ENCODE data around the gene STK38L. TPM values are rescaled to one million over a fixed set of nuclear protein-coding genes. Genes with fewer than 3 reads are reported as not detected.

The STK38L gene
- total RNA-seq, 2 donors from 2014 or later, result 33.2 to 78.3 TPM

DNA sequence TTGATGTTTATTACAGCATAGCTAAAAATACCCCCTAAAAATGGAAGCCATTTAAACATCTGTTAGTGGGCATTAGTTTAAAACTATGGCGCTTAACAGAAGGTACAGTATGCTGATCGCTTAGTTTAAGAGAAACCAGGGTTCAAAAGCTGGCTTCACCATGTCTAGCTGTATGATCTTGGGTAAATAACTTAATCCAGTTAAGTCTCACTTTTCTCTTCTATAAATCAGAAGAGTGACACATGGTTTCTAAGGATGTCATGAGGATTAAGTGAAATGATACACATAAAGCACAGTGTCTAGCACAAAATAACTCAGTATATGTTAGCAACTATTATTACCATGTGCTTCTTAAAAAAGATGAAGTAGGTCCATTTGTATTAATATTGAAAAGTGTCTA lies 38.7 kb downstream of the STK38L start:
- Mint-ChIP-seq H3K36me3 (ENCODE audit: low read depth) (no peaks in the 10 kb centered on the region), H3K4me3 (no peak overlapping the region), H3K27me3 (ENCODE audit: insufficient read depth) (no peaks in the 10 kb centered on the region), H3K27ac (no peak overlapping the region), H3K9me3 (no peaks in the 10 kb centered on the region), H3K4me1 (peaks cover 12% of the 10 kb centered on the region)
- TF ChIP-seq, protein P1, sequence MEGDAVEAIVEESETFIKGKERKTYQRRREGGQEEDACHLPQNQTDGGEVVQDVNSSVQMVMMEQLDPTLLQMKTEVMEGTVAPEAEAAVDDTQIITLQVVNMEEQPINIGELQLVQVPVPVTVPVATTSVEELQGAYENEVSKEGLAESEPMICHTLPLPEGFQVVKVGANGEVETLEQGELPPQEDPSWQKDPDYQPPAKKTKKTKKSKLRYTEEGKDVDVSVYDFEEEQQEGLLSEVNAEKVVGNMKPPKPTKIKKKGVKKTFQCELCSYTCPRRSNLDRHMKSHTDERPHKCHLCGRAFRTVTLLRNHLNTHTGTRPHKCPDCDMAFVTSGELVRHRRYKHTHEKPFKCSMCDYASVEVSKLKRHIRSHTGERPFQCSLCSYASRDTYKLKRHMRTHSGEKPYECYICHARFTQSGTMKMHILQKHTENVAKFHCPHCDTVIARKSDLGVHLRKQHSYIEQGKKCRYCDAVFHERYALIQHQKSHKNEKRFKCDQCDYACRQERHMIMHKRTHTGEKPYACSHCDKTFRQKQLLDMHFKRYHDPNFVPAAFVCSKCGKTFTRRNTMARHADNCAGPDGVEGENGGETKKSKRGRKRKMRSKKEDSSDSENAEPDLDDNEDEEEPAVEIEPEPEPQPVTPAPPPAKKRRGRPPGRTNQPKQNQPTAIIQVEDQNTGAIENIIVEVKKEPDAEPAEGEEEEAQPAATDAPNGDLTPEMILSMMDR (conservative IDR thresholded peaks at IDR 0.05), result no peak
- Histone ChIP-seq H3K36me3 (ENCODE audit: control insufficient read depth, insufficient read depth, low read length) (no peaks in the 10 kb centered on the region), H3K27ac (ENCODE audit: low read depth, low read length) (no peak overlapping the region), H3K4me1 (ENCODE audit: control insufficient read depth, insufficient read depth, low read length) (no peaks in the 10 kb centered on the region), H3K4me3 (ENCODE audit: low read length) (no peak overlapping the region), H3K27me3 (ENCODE audit: control insufficient read depth, insufficient read depth, low read length, poor library complexity, severe bottlenecking) (no peaks in the 10 kb centered on the region), H3K9me3 (ENCODE audit: control insufficient read depth, low read length) (no peaks in the 10 kb centered on the region), H3K9ac (ENCODE audit: extremely low read depth, low read length, poor library complexity, severe bottlenecking) (no peak overlapping the region)
- no peak for DNase-seq
- WGBS, 2 experiments (ENCODE audit: insufficient coverage in 1 of 2, insufficient read length in 1 of 2), result 98 to 100% methylated on average over 2 of the region's 2 CpGs

DNA sequence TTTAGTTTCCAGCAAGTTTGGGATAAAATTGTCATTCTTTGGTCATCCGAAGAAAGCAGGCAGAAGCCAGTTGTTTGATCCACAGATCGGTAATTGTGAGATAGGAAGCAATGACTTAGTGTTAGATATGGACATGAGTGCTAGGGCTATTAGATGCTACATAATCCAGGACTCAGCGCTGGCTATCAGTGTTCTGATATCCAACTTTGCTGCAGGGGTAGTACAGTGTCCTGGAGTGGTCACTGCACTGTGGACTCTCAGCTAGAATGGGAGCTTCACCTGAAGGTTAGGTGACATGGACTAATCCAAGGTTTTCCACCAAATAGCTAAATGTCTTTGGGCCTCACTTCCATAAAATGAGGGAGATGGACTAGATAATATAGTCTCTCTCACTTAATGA lies 39.9 kb downstream of the STK38L start:
- Histone ChIP-seq H3K36me3 (ENCODE audit: control insufficient read depth, insufficient read depth, low read length) (no peaks in the 10 kb centered on the region), H3K4me1 (ENCODE audit: control insufficient read depth, insufficient read depth, low read length) (no peaks in the 10 kb centered on the region), H3K4me3 (ENCODE audit: low read length) (no peak overlapping the region), H3K27me3 (ENCODE audit: control insufficient read depth, insufficient read depth, low read length, poor library complexity, severe bottlenecking) (no peaks in the 10 kb centered on the region), H3K9ac (ENCODE audit: extremely low read depth, low read length, poor library complexity, severe bottlenecking) (no peak overlapping the region), H3K27ac (ENCODE audit: low read depth, low read length) (no peak overlapping the region), H3K9me3 (ENCODE audit: control insufficient read depth, low read length) (no peaks in the 10 kb centered on the region)
- DNase-seq, result no peak
- WGBS, 2 experiments (ENCODE audit: insufficient coverage in 1 of 2, insufficient read length in 1 of 2), result 96 to 97% methylated on average over 3 of the region's 3 CpGs
- Mint-ChIP-seq H3K27ac (no peak overlapping the region), H3K4me1 (peaks cover 11% of the 10 kb centered on the region), H3K36me3 (ENCODE audit: low read depth) (no peaks in the 10 kb centered on the region), H3K9me3 (no peaks in the 10 kb centered on the region), H3K27me3 (ENCODE audit: insufficient read depth) (no peaks in the 10 kb centered on the region), H3K4me3 (no peak overlapping the region)
- TF ChIP-seq, protein P1 (conservative IDR thresholded peaks at IDR 0.05), result no peak

DNA sequence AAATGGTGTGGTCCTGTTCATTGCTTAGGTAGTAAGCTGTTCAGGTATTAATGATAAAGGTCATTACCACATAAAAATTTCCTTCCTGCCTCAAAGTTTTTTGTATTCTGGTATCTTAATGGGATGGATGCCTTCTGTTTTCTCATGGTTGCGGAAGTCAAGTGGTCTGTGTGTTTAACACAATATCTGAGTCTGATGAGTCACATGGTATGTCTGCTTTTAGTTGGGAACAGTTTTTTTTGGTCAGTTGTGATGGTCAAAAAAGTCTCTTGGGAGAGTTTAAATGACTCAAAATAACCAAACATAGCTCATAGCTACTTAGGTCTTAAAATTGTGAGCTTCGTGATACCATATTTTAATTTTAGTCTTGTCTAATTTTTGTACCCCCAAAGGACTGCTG lies 40.7 kb downstream of the STK38L start:
- H3K9me3 ChIP-seq (ENCODE audit: control insufficient read depth, low read length), result no peaks in the 10 kb centered on the region
- H3K27me3 ChIP-seq (ENCODE audit: control insufficient read depth, insufficient read depth, low read length, poor library complexity, severe bottlenecking), result no peaks in the 10 kb centered on the region
- H3K27me3 Mint-ChIP-seq (ENCODE audit: insufficient read depth), result no peaks in the 10 kb centered on the region
- H3K27ac Mint-ChIP-seq, result no peak overlapping the region
- H3K4me1 Mint-ChIP-seq, result peaks cover 17% of the 10 kb centered on the region
- no peak for DNase-seq
- 97% methylated on average over 2 of the region's 2 CpGs; no CpG with 5 or more reads in 1 of the 2 experiments for WGBS, 2 experiments (ENCODE audit: insufficient coverage in 1 of 2, insufficient read length in 1 of 2)
- TF ChIP-seq, protein P1 (conservative IDR thresholded peaks at IDR 0.05), result no peak
- no peaks in the 10 kb centered on the region for H3K36me3 Mint-ChIP-seq (ENCODE audit: low read depth)
- peaks cover 3% of the 10 kb centered on the region for H3K4me1 ChIP-seq (ENCODE audit: control insufficient read depth, insufficient read depth, low read length)
- H3K36me3 ChIP-seq (ENCODE audit: control insufficient read depth, insufficient read depth, low read length), result no peaks in the 10 kb centered on the region
- H3K27ac ChIP-seq (ENCODE audit: low read depth, low read length), result no peak overlapping the region
- no peaks in the 10 kb centered on the region for H3K9me3 Mint-ChIP-seq
- no peak overlapping the region for H3K4me3 ChIP-seq (ENCODE audit: low read length)
- no peak overlapping the region for H3K4me3 Mint-ChIP-seq
- H3K9ac ChIP-seq (ENCODE audit: extremely low read depth, low read length, poor library complexity, severe bottlenecking), result no peak overlapping the region

All from endodermal cell (in vitro differentiated cells).